ENCODE measurements around the gene KCNK13.

The KCNK13 gene

GRCh38 chr14:90184571-90185266 lies 122.9 kb downstream of the KCNK13 start:
- TF ChIP-seq ZFP3 (CRISPR knock-in tag; IDR thresholded peaks at IDR 0.05) (no peak), SNAI2 (CRISPR knock-in tag; IDR thresholded peaks at IDR 0.05) (no peak), CREB5 (CRISPR knock-in tag; IDR thresholded peaks at IDR 0.05; ENCODE audit: low read depth) (no peak), ESRRG (CRISPR knock-in tag; IDR thresholded peaks at IDR 0.05) (no peak), CSRNP3 (CRISPR knock-in tag; IDR thresholded peaks at IDR 0.05) (no peak), ZNF8 (CRISPR knock-in tag; IDR thresholded peaks at IDR 0.05) (no peak), PPARA (CRISPR knock-in tag; IDR thresholded peaks at IDR 0.05; ENCODE audit: borderline replicate concordance) (no peak), CSDC2 (CRISPR knock-in tag; IDR thresholded peaks at IDR 0.05) (no peak), BACH2 (CRISPR knock-in tag; IDR thresholded peaks at IDR 0.05; ENCODE audit: borderline replicate concordance) (no peak), ZNF70 (CRISPR knock-in tag; IDR thresholded peaks at IDR 0.05) (no peak), ZFP30 (CRISPR knock-in tag; IDR thresholded peaks at IDR 0.05) (no peak), ZNF565 (CRISPR knock-in tag; conservative IDR thresholded peaks at IDR 0.05; ENCODE audit: low read depth) (no peak), ZC3H10 (CRISPR knock-in tag; IDR thresholded peaks at IDR 0.05) (no peak), OSR1 (CRISPR knock-in tag; IDR thresholded peaks at IDR 0.05) (no peak), TCF4 (CRISPR knock-in tag; IDR thresholded peaks at IDR 0.05; ENCODE audit: borderline replicate concordance) (no peak), POU6F1 (CRISPR knock-in tag; IDR thresholded peaks at IDR 0.05; ENCODE audit: borderline replicate concordance, low read depth) (no peak)
- no peak for ATAC-seq

- ATAC-seq, result no peak
These were observed 126.8 kb downstream of the KCNK13 start for GRCh38 chr14:90188588-90188987.

More at GRCh38 chr14:90188588-90188987, 126.8 kb downstream of the KCNK13 start:
- no peak for TF ChIP-seq PATZ1 (CRISPR knock-in tag; IDR thresholded peaks at IDR 0.05; ENCODE audit: borderline replicate concordance)
- no peak for TF ChIP-seq ZNF8 (CRISPR knock-in tag; IDR thresholded peaks at IDR 0.05)
- no peak for TF ChIP-seq POU6F1 (CRISPR knock-in tag; IDR thresholded peaks at IDR 0.05; ENCODE audit: borderline replicate concordance, low read depth)
- no peak for TF ChIP-seq TOX (CRISPR knock-in tag; IDR thresholded peaks at IDR 0.05; ENCODE audit: borderline replicate concordance)
- TF ChIP-seq GLIS3 (CRISPR knock-in tag; IDR thresholded peaks at IDR 0.05), result no peak
- TF ChIP-seq ARNTL (CRISPR knock-in tag; IDR thresholded peaks at IDR 0.05; ENCODE audit: borderline replicate concordance, low read depth), result no peak
- no peak for TF ChIP-seq ISL1 (CRISPR knock-in tag; IDR thresholded peaks at IDR 0.05)
- TF ChIP-seq OSR1 (CRISPR knock-in tag; IDR thresholded peaks at IDR 0.05), result no peak
- TF ChIP-seq TCF4 (CRISPR knock-in tag; IDR thresholded peaks at IDR 0.05; ENCODE audit: borderline replicate concordance), result no peak
- no peak for TF ChIP-seq RARB (CRISPR knock-in tag; IDR thresholded peaks at IDR 0.05)
- no peak for TF ChIP-seq ZC3H10 (CRISPR knock-in tag; IDR thresholded peaks at IDR 0.05)
- TF ChIP-seq SNAI2 (CRISPR knock-in tag; IDR thresholded peaks at IDR 0.05), result no peak
- no peak for TF ChIP-seq ESRRG (CRISPR knock-in tag; IDR thresholded peaks at IDR 0.05)
- TF ChIP-seq ZNF70 (CRISPR knock-in tag; IDR thresholded peaks at IDR 0.05), result no peak
- TF ChIP-seq CREB5 (CRISPR knock-in tag; IDR thresholded peaks at IDR 0.05; ENCODE audit: low read depth), result no peak
- TF ChIP-seq CSRNP3 (CRISPR knock-in tag; IDR thresholded peaks at IDR 0.05), result no peak
- TF ChIP-seq ZFP30 (CRISPR knock-in tag; IDR thresholded peaks at IDR 0.05), result no peak
